Heart right ventricle (tissue), 16 donors: Measurements from ENCODE around the gene PLCB1. TPM values are rescaled to one million over a fixed set of nuclear protein-coding genes. Genes with fewer than 3 reads are reported as not detected.
"Not testable (repeated sequence)": the region's sequence is repeated elsewhere in the genome, so short reads cannot be mapped to it uniquely, and the experiment has no call there.

Experiments used
- ATAC-seq, 8 donors: fragments of 200-7000 bp; cut with Tn5 transposase; one replicate each; pipeline ENCODE4 v1.9.1; 2020; ENCODE audit warnings: mild to moderate bottlenecking in 8 of 8, moderate library complexity in 8 of 8, moderate number of reproducible peaks in 1 of 8
- DNase-seq, 2 donors: peaks; one replicate each; pipeline ENCODE4 v3.0.0-alpha.2; 2020
- H3K27ac ChIP-seq, 10 donors: fragments of 200-600 bp; sonication (generic) in 2 of 10; one replicate each; pipeline versions ENCODE4 v1.5.0 to v1.8.0; 2020 to 2022; ENCODE audit warnings: mild to moderate bottlenecking in 3 of 10
- H3K27me3 ChIP-seq, 7 donors: fragments of 200-600 bp; one replicate each; pipeline ENCODE4 v1.8.0; 2021 to 2022; ENCODE audit warnings: mild to moderate bottlenecking in 2 of 7
- H3K36me3 ChIP-seq, 9 donors: fragments of 200-600 bp; sonication (generic) in 1 of 9; one replicate each; pipeline versions ENCODE4 v1.5.0 to v1.8.0; 2020 to 2022; ENCODE audit warnings: mild to moderate bottlenecking in 2 of 9
- H3K4me1 ChIP-seq, 9 donors: fragments of 200-600 bp; sonication (generic) in 1 of 9; one replicate each; pipeline versions ENCODE4 v1.5.0 to v1.8.0; 2020 to 2022; ENCODE audit warnings: mild to moderate bottlenecking in 4 of 9
- H3K4me3 ChIP-seq, 10 donors: fragments of 200-600 bp; sonication (generic) in 2 of 10; one replicate each; pipeline versions ENCODE4 v1.5.0 to v1.8.0; 2020 to 2022; ENCODE audit warnings: mild to moderate bottlenecking in 7 of 10, moderate library complexity in 2 of 10
- H3K9me3 ChIP-seq, 11 donors: fragments of 200-600 bp in 10 of 11; sonication (generic) in 2 of 11; one replicate each; pipeline versions ENCODE4 v1.5.0 to v1.8.0; 2013 to 2022; ENCODE audit warnings: mild to moderate bottlenecking in 2 of 11, control low read depth in 1 of 11, moderate library complexity in 1 of 11
- CTCF ChIP-seq, 9 donors: fragments of 200-600 bp; sonication (generic) in 2 of 9; IDR thresholded peaks; one replicate each; pipeline versions ENCODE4 v1.5.0 to v1.8.0; 2021 to 2022; ENCODE audit warnings: antibody characterized with exemption in 9 of 9, mild to moderate bottlenecking in 5 of 9, moderate library complexity in 1 of 9
- WGBS, 2 donors: extraction: QIAGEN DNeasy Blood & Tissue Kit; methylation state at CpG; one replicate each; pipeline ENCODE4 v1.1.7; 2013; ENCODE audit warnings: inconsistent platforms in 1 of 2; 5-methylcytosine and 5-hydroxymethylcytosine counted together
- intact Hi-C, 10 donors: fragments of 100-400 bp; cut with DNase I; formaldehyde crosslinking; loops; one replicate each; pipeline versions ENCODE4 v1.11.1 to v1.14.2; 2022
- polyA plus RNA-seq, 2 donors: library from polyadenylated mRNA; stranded (reverse); fragments of 200-250 nt; gene quantifications; one replicate each; pipeline ENCODE4 v1.2.3, GENCODE V29; 2013
- total RNA-seq, 10 donors: library from RNA; stranded (reverse); fragmentation: NEBNext Ultra II Directional in 3 of 10; extraction: Animal tissue kit (Norgen Biotek cat#: 25700) in 3 of 10; gene quantifications; one replicate each; pipeline versions ENCODE4 v1.2.1 to v1.2.4, GENCODE V29; 2021 to 2023
- donor health status: Arrhythmogenic right ventricular cardiomyopathy.
- donor health status: ischemic (EF 13 %, LVEDD 7.1; RV severe dilation, severe dysfunction).
- donor health status: healthy with polysubstance abuse.
- donor health status: DM: no; HTN: yes; CAD: no.
- donor health status: DM: no; HTN: no; CAD: no.
- donor health status: ischemic (EF 25% LVEDD 6.9; RV normal size, moderate dysfunction).
- donor health status: ischemic (EF 25% LVEDD 5.7; RV mildly dilated, moderate dysfunction).
- donor health status: healthy.
- donor health status: DM: yes; HTN: yes; CAD: no.
- donor health status: Ischemic cardiomyopathy.
- donor health status: ischemic (EF 35%, LVEDD 5.7; RV mildly dilated, moderate dysfunction).
- donor health status: nonischemic (EF 11% LVEDD 7.7; RV severe dilation, severe dysfunction).
- donor health status: DM: yes; HTN: yes; CAD: no.
- donor health status: PGD.
- donor health status: ischemic (EF 29% LVEDD 5.4; RV normal size, mild dysfunction).
- donor health status: nonischemic (EF 23%, LVEDD 6.1; RV moderate dilation, normal function).

Gene PLCB1
- total and polyA plus RNA-seq, 12 donors = 2.2 to 12.7 (median 7.1) TPM

- ATAC-seq (peak in 4 of 8 donors; percentile 37 to 57 (median 51)), DNase-seq (no peak)
- Histone ChIP-seq H3K4me3 (no peak overlapping the region), H3K27ac (no peak overlapping the region), H3K4me1 (peaks cover 0 to 15% (median 12%) of the 10 kb centered on the region in 9 donors), H3K36me3 (no peaks in the 10 kb centered on the region), H3K9me3 (no peaks in the 10 kb centered on the region), H3K27me3 (peaks cover 0 to 4% (median 0%) of the 10 kb centered on the region in 7 donors)
- intact Hi-C loops = no loop called here
- WGBS, 2 donors = 42 to 51% methylated on average over 2 of the region's 2 CpGs
- TF ChIP-seq CTCF (IDR thresholded peaks at IDR 0.05) = no peak
These were observed 37.2 kb upstream of the PLCB1 start for GRCh38 chr20:8094850-8095249.

- Histone ChIP-seq H3K36me3 (no peaks in the 10 kb centered on the region), H3K27me3 (no peaks in the 10 kb centered on the region), H3K4me3 (no peak overlapping the region), H3K27ac (no peak overlapping the region), H3K9me3 (no peaks in the 10 kb centered on the region), H3K4me1 (peaks cover 0 to 15% (median 12%) of the 10 kb centered on the region in 9 donors)
- 67 to 82% methylated on average over 5 of the region's 5 CpGs for WGBS, 2 donors
- intact Hi-C loops = no loop called here
- TF ChIP-seq CTCF (IDR thresholded peaks at IDR 0.05) = no peak
- ATAC-seq (no peak), DNase-seq (no peak)
These were observed 36.2 kb upstream of the PLCB1 start for GRCh38 chr20:8095648-8096572.

GRCh38 chr20:8097307-8097706 lies 34.8 kb upstream of the PLCB1 start:
- WGBS, 2 donors = 68 to 86% methylated on average over 2 of the region's 2 CpGs
- DNase-seq (no peak), ATAC-seq (no peak)
- Histone ChIP-seq H3K4me1 (peaks cover 0 to 15% (median 12%) of the 10 kb centered on the region in 9 donors), H3K9me3 (no peaks in the 10 kb centered on the region), H3K27ac (no peak overlapping the region), H3K4me3 (no peak overlapping the region), H3K27me3 (no peaks in the 10 kb centered on the region), H3K36me3 (no peaks in the 10 kb centered on the region)
- TF ChIP-seq CTCF (IDR thresholded peaks at IDR 0.05) = no peak
- intact Hi-C loops = no loop called here

- DNase-seq (no peak), ATAC-seq (no peak)
- H3K27me3 ChIP-seq = no peaks in the 10 kb centered on the region
- H3K9me3 ChIP-seq = peaks cover 0 to 44% (median 24%) of the 10 kb centered on the region in 11 donors
- no peaks in the 10 kb centered on the region for H3K36me3 ChIP-seq
- H3K27ac ChIP-seq = no peak overlapping the region
- intact Hi-C loops = no loop called here
- H3K4me1 ChIP-seq = no peaks in the 10 kb centered on the region
- 90 to 95% methylated on average over 2 of the region's 2 CpGs for WGBS, 2 donors
- H3K4me3 ChIP-seq = no peak overlapping the region
- TF ChIP-seq CTCF (IDR thresholded peaks at IDR 0.05) = no peak
These were observed 27.8 kb upstream of the PLCB1 start for GRCh38 chr20:8104252-8104651.

GRCh38 chr20:8114612-8115011 lies 17.5 kb upstream of the PLCB1 start:
- H3K4me3 ChIP-seq, ATAC-seq, H3K4me1 ChIP-seq, H3K27ac ChIP-seq, DNase-seq, H3K27me3 ChIP-seq, H3K9me3 ChIP-seq, H3K36me3 ChIP-seq, intact Hi-C loops: not testable (repeated sequence)
- WGBS, 2 donors = 88 to 92% methylated on average over 16 to 20 of the region's 21 CpGs
